GM23248 (cell line): ENCODE results near the gene RPL29. TPM values are rescaled to one million over a fixed set of nuclear protein-coding genes. Genes with fewer than 3 reads are reported as not detected.
"Not testable (repeated sequence)": the region's sequence is repeated elsewhere in the genome, so short reads cannot be mapped to it uniquely, and the experiment has no call there.

Experiments
- DNase-seq: peaks from one replicate; pipeline ENCODE4 v3.0.0-alpha.2; 2015
- H2AFZ ChIP-seq: fragments of 200-600 bp; sonication (generic); 2 replicates; pipeline ENCODE4 v1.6.1; 2016; ENCODE audit warnings: antibody characterized with exemption
- H3F3A ChIP-seq: fragments of 200-600 bp; sonication (generic); 2 replicates; pipeline ENCODE4 v1.6.1; 2016; ENCODE audit warnings: mild to moderate bottlenecking, antibody characterized with exemption, mixed run types; ENCODE audit not compliant: insufficient read depth
- H3K27ac ChIP-seq: fragments of 200-600 bp; sonication (generic); 2 replicates; pipeline ENCODE4 v1.5.1; 2016; ENCODE audit warnings: mild to moderate bottlenecking
- H3K27me3 ChIP-seq: fragments of 200-600 bp; sonication (generic); replicated peaks from 2 replicates; pipeline ENCODE4 v1.6.1; 2016; ENCODE audit warnings: mild to moderate bottlenecking; ENCODE audit not compliant: insufficient read depth
- H3K36me3 ChIP-seq: fragments of 200-600 bp; sonication (generic); 2 replicates; pipeline ENCODE4 v1.6.1; 2016; ENCODE audit warnings: low read depth, mild to moderate bottlenecking
- H3K4me1 ChIP-seq: fragments of 200-600 bp; sonication (generic); 2 replicates; pipeline ENCODE4 v1.6.1; 2016; ENCODE audit warnings: mild to moderate bottlenecking; ENCODE audit not compliant: insufficient read depth
- H3K4me2 ChIP-seq: fragments of 200-600 bp; sonication (generic); one replicate; pipeline ENCODE4 v1.6.1; 2016; ENCODE audit warnings: mild to moderate bottlenecking; ENCODE audit not compliant: unreplicated experiment
- H3K4me3 ChIP-seq: fragments of 200-600 bp; sonication (generic); 2 replicates; pipeline ENCODE4 v1.5.1; 2016; ENCODE audit warnings: mild to moderate bottlenecking
- H3K79me2 ChIP-seq: fragments of 200-600 bp; sonication (generic); 2 replicates; pipeline ENCODE4 v1.6.1; 2016; ENCODE audit warnings: mild to moderate bottlenecking; ENCODE audit not compliant: insufficient read depth
- H3K9ac ChIP-seq: fragments of 200-600 bp; sonication (generic); 2 replicates; pipeline ENCODE4 v1.6.1; 2016; ENCODE audit warnings: mild to moderate bottlenecking
- H3K9me2 ChIP-seq: fragments of 200-600 bp; sonication (generic); 2 replicates; pipeline ENCODE4 v1.6.1; 2016; ENCODE audit warnings: mixed run types, mild to moderate bottlenecking, moderate library complexity; ENCODE audit not compliant: insufficient read depth
- H3K9me3 ChIP-seq: fragments of 200-600 bp; sonication (generic); one replicate; pipeline ENCODE4 v1.6.1; 2017; ENCODE audit warnings: low read depth
- H4K20me1 ChIP-seq: fragments of 200-600 bp; sonication (generic); 2 replicates; pipeline ENCODE4 v1.6.0; 2016; ENCODE audit not compliant: insufficient read depth
- EZH2 ChIP-seq: fragments of 200-600 bp; sonication (generic); IDR thresholded peaks from 2 replicates; pipeline ENCODE4 v1.6.1; 2018; ENCODE audit warnings: antibody characterized with exemption, mild to moderate bottlenecking; ENCODE audit not compliant: insufficient read depth, poor library complexity, severe bottlenecking
- EZH2phosphoT487 ChIP-seq: fragments of 200-600 bp; sonication (generic); IDR thresholded peaks from 2 replicates; pipeline ENCODE4 v1.6.1; 2018; ENCODE audit warnings: antibody characterized with exemption, moderate library complexity, mild to moderate bottlenecking, low read depth; ENCODE audit not compliant: insufficient read depth
- WGBS, 2 experiments: methylation state at CpG; one replicate each; pipeline ENCODE4 v1.1.6; 2015 to 2017; ENCODE audit warnings: low lambda C conversion rate in 2 of 2, low coverage in 1 of 2; ENCODE audit errors: missing lambda C conversion rate in 2 of 2; 5-methylcytosine and 5-hydroxymethylcytosine counted together
- in situ Hi-C: fragments of 300-500 bp; cut with MboI; formaldehyde crosslinking; loops from 2 replicates; pipeline ENCODE4 v1.15.0; 2020
- polyA plus RNA-seq: library from polyadenylated mRNA; unstranded; fragments of >200 nt; fragmentation: Nextera tagmentation; extraction: Ambion mirVana; gene quantifications from 2 replicates; pipeline ENCODE4 v1.2.1, GENCODE V29; 2016
- total RNA-seq: library from RNA; depleted of rRNA; stranded (reverse); fragments of >200 nt; shearing (Covaris generic); gene quantifications from 2 replicates; pipeline ENCODE4 v1.2.3, GENCODE V29; 2014

Gene RPL29
- total and polyA plus RNA-seq, 2 experiments from 2014 or later, result 690 to 1,164 TPM

GRCh38 chr3:52037291-52037690 lies 41.6 kb upstream of the RPL29 start:
- H3K79me2 ChIP-seq, result no peaks in the 10 kb centered on the region
- H2AFZ ChIP-seq, result no peak overlapping the region
- WGBS, 2 experiments, result 93 to 98% methylated on average over 4 of the region's 4 CpGs
- H3K27me3 ChIP-seq, result no peaks in the 10 kb centered on the region
- H3K9ac ChIP-seq, result no peak overlapping the region
- no peaks in the 10 kb centered on the region for H3F3A ChIP-seq
- DNase-seq, result no peak
- no peaks in the 10 kb centered on the region for H3K9me2 ChIP-seq
- no peak overlapping the region for H3K27ac ChIP-seq
- no peaks in the 10 kb centered on the region for H3K9me3 ChIP-seq
- H4K20me1 ChIP-seq, result no peaks in the 10 kb centered on the region
- H3K4me2 ChIP-seq, result no peak overlapping the region
- no peaks in the 10 kb centered on the region for H3K36me3 ChIP-seq
- H3K4me3 ChIP-seq, result no peak overlapping the region
- in situ Hi-C loops, result no loop called here
- H3K4me1 ChIP-seq, result no peaks in the 10 kb centered on the region
- no peak for TF ChIP-seq EZH2phosphoT487
- TF ChIP-seq EZH2, result no peak

DNA sequence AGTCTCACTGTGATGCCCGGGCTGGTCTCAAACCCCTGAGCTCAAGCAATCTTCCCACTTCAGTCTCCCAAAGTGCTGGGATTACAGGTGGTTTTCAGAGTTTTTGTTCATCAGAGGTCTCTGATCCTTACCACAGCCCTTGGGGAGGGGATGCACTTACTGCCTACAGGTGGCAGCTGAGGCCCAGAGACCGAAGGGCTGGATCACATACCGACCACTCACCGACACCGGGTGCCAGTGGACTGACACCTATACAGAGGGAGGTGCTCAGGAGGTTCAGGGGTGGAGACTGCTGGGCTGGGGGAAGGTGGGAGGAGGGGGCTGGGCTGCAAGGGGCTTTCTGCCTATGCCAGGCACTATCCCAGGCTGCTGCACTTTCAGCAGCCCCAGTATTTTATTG lies 41.1 kb upstream of the RPL29 start:
- no peak overlapping the region for H3K9ac ChIP-seq
- WGBS, 2 experiments, result 28% methylated on average over 5 of the region's 5 CpGs
- no peaks in the 10 kb centered on the region for H3K79me2 ChIP-seq
- H3K9me2 ChIP-seq, result no peaks in the 10 kb centered on the region
- no peaks in the 10 kb centered on the region for H3K4me1 ChIP-seq
- no peak overlapping the region for H3K4me2 ChIP-seq
- no peaks in the 10 kb centered on the region for H3K36me3 ChIP-seq
- H3K27ac ChIP-seq, result no peak overlapping the region
- H3F3A ChIP-seq, result no peaks in the 10 kb centered on the region
- no peaks in the 10 kb centered on the region for H3K27me3 ChIP-seq
- TF ChIP-seq EZH2phosphoT487 (no peak), EZH2 (no peak)
- no peak overlapping the region for H3K4me3 ChIP-seq
- H3K9me3 ChIP-seq, result no peaks in the 10 kb centered on the region
- H2AFZ ChIP-seq, result no peak overlapping the region
- no peaks in the 10 kb centered on the region for H4K20me1 ChIP-seq
- in situ Hi-C loops, result no loop called here
- no peak for DNase-seq

DNA sequence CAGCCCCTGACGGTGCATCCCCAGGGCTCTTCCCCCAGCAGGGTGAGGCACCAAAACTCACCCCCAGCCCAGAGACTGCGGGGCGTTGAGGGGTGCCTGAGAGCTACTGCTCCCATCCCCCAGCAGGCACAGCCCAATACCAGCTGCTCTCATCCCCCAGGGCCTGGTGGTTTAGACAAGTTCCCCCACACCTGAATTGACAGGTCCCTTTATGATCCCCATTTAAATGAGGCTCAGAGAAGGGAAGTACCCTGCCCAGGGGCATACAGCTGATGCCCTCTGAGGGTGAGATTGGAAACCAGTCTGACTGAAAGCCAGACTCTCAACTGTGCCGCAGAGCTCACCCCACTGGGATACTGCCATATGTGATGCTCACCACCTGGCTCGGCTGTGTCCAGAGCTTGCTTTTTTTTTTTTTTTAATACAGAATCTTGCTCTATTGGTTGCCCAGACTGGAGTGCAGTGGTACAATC lies 40.6 kb upstream of the RPL29 start:
- no peak overlapping the region for H2AFZ ChIP-seq
- H4K20me1 ChIP-seq, result no peaks in the 10 kb centered on the region
- no peaks in the 10 kb centered on the region for H3F3A ChIP-seq
- no peak for TF ChIP-seq EZH2
- no peak for TF ChIP-seq EZH2phosphoT487
- no peaks in the 10 kb centered on the region for H3K9me3 ChIP-seq
- H3K27me3 ChIP-seq, result no peaks in the 10 kb centered on the region
- no peaks in the 10 kb centered on the region for H3K79me2 ChIP-seq
- no peak overlapping the region for H3K4me3 ChIP-seq
- no peaks in the 10 kb centered on the region for H3K4me1 ChIP-seq
- no peaks in the 10 kb centered on the region for H3K9me2 ChIP-seq
- no peak overlapping the region for H3K9ac ChIP-seq
- 80 to 86% methylated on average over 5 of the region's 5 CpGs for WGBS, 2 experiments
- no peaks in the 10 kb centered on the region for H3K36me3 ChIP-seq
- H3K27ac ChIP-seq, result no peak overlapping the region
- DNase-seq, result no peak
- in situ Hi-C loops, result no loop called here
- H3K4me2 ChIP-seq, result no peak overlapping the region

GRCh38 chr3:52034651-52035050 lies 39.0 kb upstream of the RPL29 start:
- no peaks in the 10 kb centered on the region for H3K4me1 ChIP-seq
- no peaks in the 10 kb centered on the region for H3K9me3 ChIP-seq
- no peaks in the 10 kb centered on the region for H3K9me2 ChIP-seq
- H3K36me3 ChIP-seq, result no peaks in the 10 kb centered on the region
- H4K20me1 ChIP-seq, result no peaks in the 10 kb centered on the region
- no peak for TF ChIP-seq EZH2phosphoT487
- WGBS, 2 experiments, result 79 to 83% methylated on average over 3 of the region's 3 CpGs
- no peak overlapping the region for H2AFZ ChIP-seq
- no peak overlapping the region for H3K4me2 ChIP-seq
- no peaks in the 10 kb centered on the region for H3K79me2 ChIP-seq
- H3K27me3 ChIP-seq, result no peaks in the 10 kb centered on the region
- H3K4me3 ChIP-seq, result no peak overlapping the region
- no peak overlapping the region for H3K9ac ChIP-seq
- no peaks in the 10 kb centered on the region for H3F3A ChIP-seq
- H3K27ac ChIP-seq, result no peak overlapping the region
- no peak for DNase-seq
- in situ Hi-C loops, result no loop called here

- in situ Hi-C loops, result no loop called here
- TF ChIP-seq EZH2 (no peak), EZH2phosphoT487 (no peak)
- Histone ChIP-seq H3K27me3 (no peaks in the 10 kb centered on the region), H3K9me2 (no peaks in the 10 kb centered on the region), H3K36me3 (no peaks in the 10 kb centered on the region), H3K9me3 (no peaks in the 10 kb centered on the region), H4K20me1 (no peaks in the 10 kb centered on the region), H3K27ac (no peak overlapping the region), H3K4me1 (no peaks in the 10 kb centered on the region), H3F3A (no peaks in the 10 kb centered on the region), H3K4me2 (no peak overlapping the region), H2AFZ (no peak overlapping the region), H3K4me3 (no peak overlapping the region), H3K9ac (no peak overlapping the region), H3K79me2 (no peaks in the 10 kb centered on the region)
- DNase-seq, result no peak
- WGBS, 2 experiments, result 86 to 93% methylated on average over 5 of the region's 5 CpGs
These were observed 38.5 kb upstream of the RPL29 start for GRCh38 chr3:52034212-52034611.

DNA sequence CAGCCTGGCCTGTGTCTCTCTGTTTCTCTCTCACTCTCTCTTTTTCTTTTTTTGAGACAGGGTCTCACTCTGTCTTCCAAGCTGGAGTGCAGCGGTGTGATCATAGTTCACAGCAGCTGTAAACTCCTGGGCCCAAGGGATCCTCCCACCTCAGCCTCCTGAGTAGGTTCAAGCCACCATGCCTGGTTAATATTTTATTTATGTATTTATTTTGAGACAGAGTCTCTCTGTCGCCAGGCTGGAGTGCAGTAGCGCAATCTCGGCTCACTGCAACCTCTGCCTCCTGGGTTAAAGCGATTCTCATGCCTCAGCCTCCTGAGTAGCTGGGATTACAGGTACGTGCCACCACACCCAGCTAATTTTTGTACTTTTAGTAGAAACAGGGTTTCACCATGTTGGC lies 38.1 kb upstream of the RPL29 start:
- H3K36me3 ChIP-seq, H3K79me2 ChIP-seq, H3K27me3 ChIP-seq, H3K4me3 ChIP-seq, H2AFZ ChIP-seq, H3K27ac ChIP-seq, H3K4me2 ChIP-seq, in situ Hi-C loops, H3F3A ChIP-seq, DNase-seq, H3K4me1 ChIP-seq, H3K9me3 ChIP-seq, H4K20me1 ChIP-seq, H3K9ac ChIP-seq, H3K9me2 ChIP-seq: not testable (repeated sequence)
- 91 to 92% methylated on average over 6 of the region's 6 CpGs for WGBS, 2 experiments
